Upper lobe of left lung (tissue), 4 donors: ENCODE measurements around the gene ACYP1.

Source experiments
- EP300 ChIP-seq, 4 donors: sonication (generic); formaldehyde crosslinking; IDR thresholded peaks; one replicate each; pipeline ENCODE4 v1.5.1; 2017; ENCODE audit warnings: antibody characterized with exemption in 4 of 4, control low read depth in 2 of 4
- POLR2A ChIP-seq, 4 donors: fragments of 450-650 bp; IDR thresholded peaks; one replicate each; pipeline ENCODE4 v1.5.1; 2016 to 2017; ENCODE audit warnings: antibody characterized with exemption in 4 of 4, mild to moderate bottlenecking in 2 of 4
- POLR2AphosphoS5 ChIP-seq, 2 donors: sonication (generic); formaldehyde crosslinking; IDR thresholded peaks; one replicate each; pipeline ENCODE4 v1.5.1; 2017; ENCODE audit warnings: antibody characterized with exemption in 2 of 2
- TF ChIP-seq, protein P1 (sequence below), 6 experiments: fragments of 450-650 bp in 4 of 6; fragments of 200-600 bp in 2 of 6; sonication (generic) in 2 of 6; IDR thresholded peaks; one replicate each; pipeline ENCODE4 v1.5.1; 2016 to 2019; ENCODE audit warnings: antibody characterized with exemption in 6 of 6

- TF ChIP-seq, protein P1, sequence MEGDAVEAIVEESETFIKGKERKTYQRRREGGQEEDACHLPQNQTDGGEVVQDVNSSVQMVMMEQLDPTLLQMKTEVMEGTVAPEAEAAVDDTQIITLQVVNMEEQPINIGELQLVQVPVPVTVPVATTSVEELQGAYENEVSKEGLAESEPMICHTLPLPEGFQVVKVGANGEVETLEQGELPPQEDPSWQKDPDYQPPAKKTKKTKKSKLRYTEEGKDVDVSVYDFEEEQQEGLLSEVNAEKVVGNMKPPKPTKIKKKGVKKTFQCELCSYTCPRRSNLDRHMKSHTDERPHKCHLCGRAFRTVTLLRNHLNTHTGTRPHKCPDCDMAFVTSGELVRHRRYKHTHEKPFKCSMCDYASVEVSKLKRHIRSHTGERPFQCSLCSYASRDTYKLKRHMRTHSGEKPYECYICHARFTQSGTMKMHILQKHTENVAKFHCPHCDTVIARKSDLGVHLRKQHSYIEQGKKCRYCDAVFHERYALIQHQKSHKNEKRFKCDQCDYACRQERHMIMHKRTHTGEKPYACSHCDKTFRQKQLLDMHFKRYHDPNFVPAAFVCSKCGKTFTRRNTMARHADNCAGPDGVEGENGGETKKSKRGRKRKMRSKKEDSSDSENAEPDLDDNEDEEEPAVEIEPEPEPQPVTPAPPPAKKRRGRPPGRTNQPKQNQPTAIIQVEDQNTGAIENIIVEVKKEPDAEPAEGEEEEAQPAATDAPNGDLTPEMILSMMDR (IDR thresholded peaks at IDR 0.05) = no peak
- TF ChIP-seq POLR2A (IDR thresholded peaks at IDR 0.05) (no peak), EP300 (IDR thresholded peaks at IDR 0.05) (no peak), POLR2AphosphoS5 (IDR thresholded peaks at IDR 0.05) (no peak)
Measured at GRCh38 chr14:75041613-75042012, 22.2 kb downstream of the ACYP1 start.
